Measurements from ENCODE around the gene ADCK2.
"Not testable (repeated sequence)": the region's sequence is repeated elsewhere in the genome, so short reads cannot be mapped to it uniquely, and the experiment has no call there.

ADCK2 gene

GRCh38 chr7:140697447-140698143 is 24.9 kb downstream of the ADCK2 start:
- DNase-seq, result no peak

GRCh38 chr7:140698477-140698876 is 25.7 kb downstream of the ADCK2 start:
- no peak for DNase-seq

GRCh38 chr7:140702774-140703173 is 30.0 kb downstream of the ADCK2 start:
- DNase-seq, result no peak

- no peak for DNase-seq
These were observed 31.5 kb downstream of the ADCK2 start for GRCh38 chr7:140704205-140704604.

- no peak for DNase-seq
These were observed 34.4 kb downstream of the ADCK2 start for GRCh38 chr7:140707132-140707531.

GRCh38 chr7:140708764-140709163 is 36.0 kb downstream of the ADCK2 start:
- DNase-seq, result not testable (repeated sequence)

GRCh38 chr7:140712392-140712791 is 39.6 kb downstream of the ADCK2 start:
- DNase-seq, result not testable (repeated sequence)

GRCh38 chr7:140714331-140715040 is 41.7 kb downstream of the ADCK2 start:
- DNase-seq, result no peak

- no peak for DNase-seq
These were observed 47.0 kb downstream of the ADCK2 start for GRCh38 chr7:140719721-140720120.

GRCh38 chr7:140722254-140722653 is 49.5 kb downstream of the ADCK2 start:
- no peak for DNase-seq

GRCh38 chr7:140723006-140723405 is 50.3 kb downstream of the ADCK2 start:
- peak; percentile 10 for DNase-seq

- DNase-seq, result no peak
These were observed 50.8 kb downstream of the ADCK2 start for GRCh38 chr7:140723574-140723973.

- no peak for DNase-seq
These were observed 52.0 kb downstream of the ADCK2 start for GRCh38 chr7:140724706-140725105.

- DNase-seq, result no peak
These were observed 53.5 kb downstream of the ADCK2 start for GRCh38 chr7:140726281-140726680.

- DNase-seq, result no peak
These were observed 59.7 kb downstream of the ADCK2 start for GRCh38 chr7:140732416-140732815.

GRCh38 chr7:140734096-140734495 is 61.4 kb downstream of the ADCK2 start:
- DNase-seq, result no peak

- no peak for DNase-seq
These were observed 62.0 kb downstream of the ADCK2 start for GRCh38 chr7:140734729-140735128.

- no peak for DNase-seq
These were observed 65.5 kb downstream of the ADCK2 start for GRCh38 chr7:140738280-140738679.

- DNase-seq, result not testable (repeated sequence)
These were observed 70.5 kb downstream of the ADCK2 start for GRCh38 chr7:140743255-140743654.

GRCh38 chr7:140744005-140744404 is 71.3 kb downstream of the ADCK2 start:
- no peak for DNase-seq
